Heart left ventricle (tissue), 16 donors: ENCODE results near the gene E2F7. TPM values are rescaled to one million over a fixed set of nuclear protein-coding genes. Genes with fewer than 3 reads are reported as not detected.

Source experiments
- ATAC-seq, 4 donors: fragments of 200-7000 bp; cut with Tn5 transposase; one replicate each; pipeline ENCODE4 v1.9.1; 2020 to 2022; ENCODE audit warnings: moderate library complexity in 4 of 4, mild to moderate bottlenecking in 3 of 4, moderate number of reproducible peaks in 1 of 4
- DNase-seq, 5 donors: peaks; one replicate each; pipeline ENCODE4 v3.0.0-alpha.2; 2020
- H3K27ac ChIP-seq, 12 donors: fragments of 200-600 bp; sonication (generic) in 4 of 12; one replicate each; pipeline versions ENCODE4 v1.5.0 to v1.8.0; 2016 to 2022; ENCODE audit warnings: mild to moderate bottlenecking in 2 of 12
- H3K27me3 ChIP-seq, 9 donors: fragments of 200-600 bp; sonication (generic) in 2 of 9; one replicate each; pipeline versions ENCODE4 v1.5.1 to v1.8.0; 2016 to 2022; ENCODE audit warnings: mild to moderate bottlenecking in 3 of 9
- H3K36me3 ChIP-seq, 9 donors: fragments of 200-600 bp; sonication (generic) in 2 of 9; one replicate each; pipeline versions ENCODE4 v1.5.0 to v1.8.0; 2018 to 2022; ENCODE audit warnings: mild to moderate bottlenecking in 2 of 9
- H3K4me1 ChIP-seq, 12 donors: fragments of 200-600 bp; sonication (generic) in 4 of 12; one replicate each; pipeline versions ENCODE4 v1.5.0 to v1.8.0; 2016 to 2022; ENCODE audit warnings: mild to moderate bottlenecking in 3 of 12
- H3K4me3 ChIP-seq, 12 donors: fragments of 200-600 bp; sonication (generic) in 4 of 12; one replicate each; pipeline versions ENCODE4 v1.5.0 to v1.8.0; 2017 to 2022; ENCODE audit warnings: mild to moderate bottlenecking in 9 of 12, moderate library complexity in 4 of 12
- H3K9me3 ChIP-seq, 12 donors: fragments of 200-600 bp; sonication (generic) in 4 of 12; one replicate each; pipeline versions ENCODE4 v1.5.0 to v1.8.0; 2016 to 2022; ENCODE audit warnings: mild to moderate bottlenecking in 1 of 12
- CTCF ChIP-seq, 12 donors: fragments of 200-600 bp; sonication (generic) in 4 of 12; IDR thresholded peaks; one replicate each; pipeline versions ENCODE4 v1.5.0 to v1.8.0; 2018 to 2022; ENCODE audit warnings: antibody characterized with exemption in 12 of 12, mild to moderate bottlenecking in 5 of 12
- POLR2A ChIP-seq, 2 donors: fragments of 450-650 bp; IDR thresholded peaks; one replicate each; pipeline ENCODE4 v1.6.1; 2017; ENCODE audit warnings: antibody characterized with exemption in 2 of 2, mild to moderate bottlenecking in 2 of 2, moderate library complexity in 2 of 2
- WGBS, 4 donors: extraction: QIAGEN DNeasy Blood & Tissue Kit in 2 of 4; methylation state at CpG; one replicate each; pipeline versions ENCODE4 v1.1.5 to v1.1.7; 2013 to 2018; 5-methylcytosine and 5-hydroxymethylcytosine counted together
- intact Hi-C, 10 donors: fragments of 100-400 bp; cut with DNase I; formaldehyde crosslinking; loops; one replicate each; pipeline versions ENCODE4 v1.11.1 to v1.14.2; 2022
- polyA plus RNA-seq, 2 donors: library from polyadenylated mRNA; stranded (reverse); fragments of 200-250 nt; gene quantifications; one replicate each; pipeline ENCODE4 v1.2.3, GENCODE V29; 2013
- total RNA-seq, 9 donors: library from RNA; depleted of rRNA in 2 of 9; stranded (reverse); fragments of >200 nt in 2 of 9; fragmentation: NEBNext Ultra II Directional in 3 of 9; extraction: Animal tissue kit (Norgen Biotek cat#: 25700) in 3 of 9; gene quantifications; one replicate each; pipeline versions ENCODE4 v1.1.0 to v1.2.4, GENCODE V29; 2016 to 2023
- donor health status: ischemic (EF 13 %, LVEDD 7.1; RV severe dilation, severe dysfunction).
- donor health status: healthy with polysubstance abuse.
- donor health status: DM: no; HTN: yes; CAD: no.
- donor health status: DM: no; HTN: no; CAD: no.
- donor health status: ischemic (EF 25% LVEDD 6.9; RV normal size, moderate dysfunction).
- donor health status: ischemic (EF 25% LVEDD 5.7; RV mildly dilated, moderate dysfunction).
- donor health status: healthy.
- donor health status: DM: yes; HTN: yes; CAD: no.
- donor health status: ischemic (EF 35%, LVEDD 5.7; RV mildly dilated, moderate dysfunction).
- donor health status: nonischemic (EF 11% LVEDD 7.7; RV severe dilation, severe dysfunction).
- donor health status: DM: yes; HTN: yes; CAD: no.
- donor health status: PGD.
- donor health status: ischemic (EF 29% LVEDD 5.4; RV normal size, mild dysfunction).
- donor health status: nonischemic (EF 23%, LVEDD 6.1; RV moderate dilation, normal function).

Gene E2F7
- total and polyA plus RNA-seq, 11 donors, result 0.04 to 1.5 (median 0.11) TPM; not detected in 2

DNA sequence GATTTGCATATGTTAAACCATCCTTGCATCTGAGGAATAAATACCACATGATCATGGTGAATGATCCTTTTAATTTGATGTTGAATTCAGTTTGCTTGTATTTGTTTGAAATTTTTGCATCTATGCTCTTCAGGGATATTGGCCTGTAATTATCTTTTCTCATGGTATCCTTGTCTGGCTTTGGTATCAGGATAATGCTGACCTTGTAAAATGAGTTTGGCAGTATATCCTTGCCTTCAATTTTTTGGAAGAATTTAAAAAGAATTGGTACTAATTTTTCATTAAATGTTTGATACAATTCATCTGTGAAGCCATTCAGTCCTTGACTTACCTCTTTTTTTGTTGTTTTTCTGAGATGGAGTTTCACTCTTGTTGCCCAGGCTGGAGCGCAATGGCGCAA lies 85.2 kb downstream of the E2F7 start:
- no peak overlapping the region for H3K27ac ChIP-seq
- no peak for TF ChIP-seq POLR2A (IDR thresholded peaks at IDR 0.05)
- no peak for TF ChIP-seq CTCF (IDR thresholded peaks at IDR 0.05)
- ATAC-seq (no peak), DNase-seq (no peak)
- intact Hi-C loops, result no loop called here
- no peak overlapping the region for H3K4me3 ChIP-seq
- H3K27me3 ChIP-seq, result no peaks in the 10 kb centered on the region
- WGBS, 4 donors, result 99 to 100% (median 99%) methylated on average over 2 of the region's 2 CpGs
- no peaks in the 10 kb centered on the region for H3K36me3 ChIP-seq
- H3K4me1 ChIP-seq, result no peaks in the 10 kb centered on the region
- peaks cover 0 to 35% (median 16%) of the 10 kb centered on the region in 12 donors for H3K9me3 ChIP-seq

DNA sequence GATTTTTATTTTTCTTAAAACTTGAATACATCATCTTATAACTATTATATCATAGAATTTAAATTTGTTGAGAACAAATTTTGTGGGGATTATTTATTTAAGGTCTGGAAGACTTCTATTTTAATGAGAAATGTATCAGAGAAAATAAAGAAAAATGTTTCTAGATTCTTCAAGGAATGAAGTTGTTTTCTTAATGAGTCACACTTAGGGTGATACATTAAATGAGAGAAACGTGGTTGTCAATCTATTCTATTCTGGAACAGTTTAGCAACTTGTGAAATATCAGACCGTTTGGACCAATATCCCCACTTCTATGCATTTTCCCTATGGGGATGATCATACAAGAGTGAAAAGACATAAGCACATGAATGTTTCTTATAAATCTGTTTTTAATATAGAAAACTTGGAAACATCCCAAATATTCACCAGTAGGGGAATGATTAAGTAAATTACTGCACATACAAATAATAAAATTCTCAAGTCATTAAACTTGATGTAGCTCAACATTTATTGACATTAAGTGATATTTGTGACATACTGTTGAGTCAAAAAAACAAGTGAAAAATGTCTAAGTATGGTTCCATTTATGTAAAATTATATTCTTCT lies 88.5 kb downstream of the E2F7 start:
- Histone ChIP-seq H3K4me3 (no peak overlapping the region), H3K9me3 (peaks cover 0 to 9% (median under 1%) of the 10 kb centered on the region in 12 donors), H3K4me1 (no peaks in the 10 kb centered on the region), H3K27me3 (no peaks in the 10 kb centered on the region), H3K27ac (no peak overlapping the region), H3K36me3 (no peaks in the 10 kb centered on the region)
- WGBS, 4 donors, result 49 to 64% (median 59%) methylated on average over 2 of the region's 2 CpGs
- intact Hi-C loops, result no loop called here
- no peak for TF ChIP-seq POLR2A (IDR thresholded peaks at IDR 0.05)
- no peak for ATAC-seq
- no peak for DNase-seq

Other genes starting within 250 kb of the E2F7 start
- gene CSRP2, start 186.6 kb downstream of the E2F7 start, total RNA-seq, result 10 to 100 TPM; 16.2 to 36.7 (median 24.0) TPM
- gene CSRP2, start 186.6 kb downstream of the E2F7 start, polyA plus RNA-seq, result 10 to 100 TPM; 34.0 to 41.6 TPM